HepG2 (cell line): ENCODE measurements around the gene ARHGAP26. TPM values are rescaled to one million over a fixed set of nuclear protein-coding genes. Genes with fewer than 3 reads are reported as not detected.

ENCODE experiments used
- ATAC-seq: fragments of 200-7000 bp; cut with Tn5 transposase; 3 replicates; pipeline ENCODE4 v1.9.1; 2020; ENCODE audit warnings: mild to moderate bottlenecking, moderate library complexity
- BruUV-seq: library from RNA; stranded (reverse); fragments of 400-500 nt; replicated peaks from 2 replicates; lab custom pipeline; 2021; lab: Mats Ljungman, UMichigan
- CTCF ChIA-PET: fragments of 300-600 bp; formaldehyde crosslinking; extraction: SDS; loops from one replicate; lab custom pipeline; 2021; ENCODE audit warnings: low total read pairs, inconsistent platforms, low intra/inter-chr PET ratio; lab: Yijun Ruan, JAX
- POLR2A ChIA-PET: fragments of 350-600 bp; sonication (Branson Sonifier 250); formaldehyde crosslinking; loops from one replicate; lab custom pipeline; 2020; ENCODE audit warnings: antibody characterized with exemption, inconsistent platforms; lab: Yijun Ruan, JAX
- DNase-seq: peaks from one replicate; pipeline ENCODE4 v3.0.0-alpha.2; 2015; ENCODE audit warnings: low spot score
- FAIRE-seq: peaks from 3 replicates; lab custom pipeline; 2011; peaks lifted over from hg19 to GRCh38; lab: Jason Lieb, UNC
- H2AFZ ChIP-seq: one replicate; pipeline ENCODE4 v1.6.1; 2011; ENCODE audit warnings: low read length, inconsistent platforms
- H3K27ac ChIP-seq: fragments of 300-600 bp; 3 replicates; pipeline ENCODE4 v1.8.0; 2011; ENCODE audit warnings: mixed run types, mild to moderate bottlenecking, mixed read lengths, low read length, inconsistent platforms; ENCODE audit not compliant: insufficient read depth; ENCODE audit errors: extremely low read length
- H3K27me3 ChIP-seq, 2 experiments: fragments of 200-600 bp in 1 of 2; 2 replicates in 1 of 2; 3 replicates in 1 of 2; pipeline versions ENCODE4 v1.6.0 to v1.8.0; 2011; ENCODE audit warnings: low read length in 2 of 2, mild to moderate bottlenecking in 2 of 2, moderate library complexity in 2 of 2, inconsistent platforms in 1 of 2; ENCODE audit not compliant: insufficient read depth in 2 of 2, control insufficient read depth in 1 of 2
- H3K36me3 ChIP-seq, 2 experiments: fragments of 200-600 bp in 1 of 2; replicated peaks in 1 of 2; 2 replicates in 1 of 2; 3 replicates in 1 of 2; pipeline versions ENCODE4 v1.5.1 to v1.8.0; 2011; ENCODE audit warnings: low read length in 2 of 2, inconsistent platforms in 1 of 2; ENCODE audit not compliant: insufficient read depth in 2 of 2, control insufficient read depth in 1 of 2
- H3K4me1 ChIP-seq: 2 replicates; pipeline ENCODE4 v1.5.1; 2012; ENCODE audit warnings: low read length, inconsistent platforms; ENCODE audit not compliant: insufficient read depth
- H3K4me2 ChIP-seq: 2 replicates; pipeline ENCODE4 v1.6.0; 2011; ENCODE audit warnings: low read depth, low read length, inconsistent platforms
- H3K4me3 ChIP-seq, 3 experiments: fragments of 200-600 bp in 1 of 3; sonication (generic), shearing (Covaris generic) in 1 of 3; replicated peaks in 1 of 3; 2 replicates each; pipeline ENCODE4 v1.5.1; 2011 to 2016; ENCODE audit warnings: low read length in 3 of 3, inconsistent platforms in 2 of 3, low read depth in 2 of 3, mild to moderate bottlenecking in 2 of 3, control low read depth in 1 of 3, mixed read lengths in 1 of 3; ENCODE audit not compliant: insufficient read depth in 1 of 3
- H3K79me2 ChIP-seq: one replicate; pipeline ENCODE4 v1.6.1; 2011; ENCODE audit warnings: low read length, inconsistent platforms; ENCODE audit not compliant: insufficient read depth
- H3K9ac ChIP-seq: 2 replicates; pipeline ENCODE4 v1.6.0; 2011; ENCODE audit warnings: mild to moderate bottlenecking, low read depth, low read length, inconsistent platforms; ENCODE audit not compliant: insufficient read depth
- H3K9me3 ChIP-seq: 2 replicates; pipeline ENCODE4 v1.5.1; 2012; ENCODE audit warnings: mild to moderate bottlenecking, low read length
- H4K20me1 ChIP-seq: 2 replicates; pipeline ENCODE4 v1.6.0; 2011; ENCODE audit warnings: inconsistent platforms, mild to moderate bottlenecking, low read length, moderate library complexity; ENCODE audit not compliant: insufficient read depth
- DNMT1 ChIP-seq: sonication (generic); formaldehyde crosslinking; IDR thresholded peaks from 2 replicates; pipeline ENCODE4 v1.5.1; 2020; ENCODE audit warnings: mild to moderate bottlenecking, missing genetic modification reagents
- ERF ChIP-seq: IDR thresholded peaks from 2 replicates; pipeline ENCODE4 v1.6.1; 2018; ENCODE audit warnings: missing biosample characterization, missing genetic modification reagents
- FIP1L1 ChIP-seq: fragments of 200-400 bp; formaldehyde crosslinking; IDR thresholded peaks from 2 replicates; pipeline ENCODE4 v1.6.1; 2018; ENCODE audit warnings: low read depth, mild to moderate bottlenecking, low read length, moderate library complexity, borderline replicate concordance; ENCODE audit not compliant: insufficient read depth
- FOXK2 ChIP-seq: fragments of 450-650 bp; IDR thresholded peaks from 2 replicates; pipeline ENCODE4 v1.6.1; 2016
- GMEB1 ChIP-seq: sonication (generic); formaldehyde crosslinking; IDR thresholded peaks from 2 replicates; pipeline ENCODE4 v1.5.1; 2020; ENCODE audit warnings: missing genetic modification reagents, mild to moderate bottlenecking, borderline replicate concordance
- JUND ChIP-seq: sonication (generic); formaldehyde crosslinking; IDR thresholded peaks from 2 replicates; pipeline ENCODE4 v1.8.0; 2022; ENCODE audit warnings: mild to moderate bottlenecking, missing genetic modification reagents
- NFYC ChIP-seq: IDR thresholded peaks from 2 replicates; pipeline ENCODE4 v1.6.1; 2016; ENCODE audit warnings: missing genetic modification reagents, missing compliant biosample characterization
- PITX1 ChIP-seq: sonication (generic); formaldehyde crosslinking; IDR thresholded peaks from 2 replicates; pipeline ENCODE4 v1.5.1; 2020; ENCODE audit warnings: mild to moderate bottlenecking, missing genetic modification reagents
- ZBTB25 ChIP-seq: IDR thresholded peaks from 2 replicates; pipeline ENCODE4 v1.6.1; 2018; ENCODE audit warnings: missing genetic modification reagents
- ZNF18 ChIP-seq: sonication (generic); formaldehyde crosslinking; IDR thresholded peaks from 2 replicates; pipeline ENCODE4 v1.8.0; 2022; ENCODE audit warnings: mild to moderate bottlenecking, missing genetic modification reagents; ENCODE audit not compliant: insufficient replicate concordance
- ZNF232 ChIP-seq: sonication (generic); formaldehyde crosslinking; IDR thresholded peaks from 2 replicates; pipeline ENCODE4 v1.4.0; 2020; ENCODE audit warnings: missing genetic modification reagents, borderline replicate concordance
- ZNF292 ChIP-seq: sonication (generic); formaldehyde crosslinking; IDR thresholded peaks from 2 replicates; pipeline ENCODE4 v1.8.1; 2022; ENCODE audit warnings: mild to moderate bottlenecking, low read depth, missing genetic modification reagents, borderline replicate concordance
- in situ Hi-C: cut with HindIII; loops from 2 replicates; pipeline ENCODE4 v1.10.0; 2017; ENCODE audit warnings: low pct_unique_long_range_greater_than_20kb; ENCODE audit not compliant: extremely low pct_ligation_motif_present
- intact Hi-C: fragments of 100-400 bp; cut with micrococcal nuclease; formaldehyde crosslinking; loops from one replicate; pipeline ENCODE4 v1.10.0; 2022; ENCODE audit not compliant: unreplicated experiment
- polyA plus RNA-seq, 8 experiments: library from polyadenylated mRNA; depleted of rRNA in 3 of 8; stranded (reverse) in 7 of 8; unstranded in 1 of 8; fragments of >200 nt; fragmentation: Illumina TruSeq in 4 of 8; extraction: Trizol in 4 of 8; gene quantifications; 2 replicates each; pipeline versions ENCODE4 v1.2.1 to v1.2.3, GENCODE V29; 2011 to 2016; ENCODE audit warnings: low read depth in 4 of 8, missing spikeins in 1 of 8, mixed read lengths in 1 of 8; ENCODE audit not compliant: insufficient read depth in 1 of 8
- total RNA-seq, 5 experiments: library from RNA; depleted of rRNA; stranded (reverse); fragments of >200 nt; fragmentation: Illumina TruSeq; extraction: Trizol; gene quantifications; 2 replicates each; pipeline ENCODE4 v1.2.3, GENCODE V29; 2016; ENCODE audit warnings: low read depth in 1 of 5
- TF ChIP-seq, protein P1 (sequence below): sonication (generic); formaldehyde crosslinking; IDR thresholded peaks from 2 replicates; pipeline ENCODE4 v1.4.0; 2020; ENCODE audit warnings: missing genetic modification reagents
- TF ChIP-seq, protein P2 (sequence below), 2 experiments: sonication (generic) in 1 of 2; formaldehyde crosslinking in 1 of 2; IDR thresholded peaks; 2 replicates each; pipeline versions ENCODE4 v1.4.0 to v1.6.1; 2018 to 2020; ENCODE audit warnings: missing genetic modification reagents in 2 of 2, borderline replicate concordance in 1 of 2, low read depth in 1 of 2, mild to moderate bottlenecking in 1 of 2, missing biosample characterization in 1 of 2

The ARHGAP26 gene
- total and polyA plus RNA-seq, 2 of the 13 experiments (the other 11 are each of a cell fraction or from before 2014, with no cell fraction given): 9.6 to 18.2 TPM

DNA sequence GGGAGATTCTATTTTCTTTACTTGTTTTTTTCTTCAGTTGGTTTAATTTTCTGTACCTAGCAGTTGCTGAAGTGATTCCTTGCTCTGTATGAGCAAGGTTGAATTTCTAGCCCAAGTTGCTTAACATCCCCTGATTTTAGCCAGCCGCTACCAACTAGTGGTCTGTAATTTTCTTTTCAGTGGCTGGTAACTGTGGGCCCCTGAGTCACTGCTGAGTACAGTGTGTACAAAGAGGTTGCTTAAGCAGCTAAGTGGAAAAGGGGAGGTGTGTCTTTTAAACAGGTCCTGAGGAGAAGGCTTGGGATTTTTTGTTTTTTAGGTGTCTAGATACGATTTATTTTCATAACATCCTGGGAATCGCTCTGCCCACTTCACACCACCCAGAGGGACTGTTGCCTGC is 378.6 kb downstream of the ARHGAP26 start (continued):
- TF ChIP-seq, protein P1, sequence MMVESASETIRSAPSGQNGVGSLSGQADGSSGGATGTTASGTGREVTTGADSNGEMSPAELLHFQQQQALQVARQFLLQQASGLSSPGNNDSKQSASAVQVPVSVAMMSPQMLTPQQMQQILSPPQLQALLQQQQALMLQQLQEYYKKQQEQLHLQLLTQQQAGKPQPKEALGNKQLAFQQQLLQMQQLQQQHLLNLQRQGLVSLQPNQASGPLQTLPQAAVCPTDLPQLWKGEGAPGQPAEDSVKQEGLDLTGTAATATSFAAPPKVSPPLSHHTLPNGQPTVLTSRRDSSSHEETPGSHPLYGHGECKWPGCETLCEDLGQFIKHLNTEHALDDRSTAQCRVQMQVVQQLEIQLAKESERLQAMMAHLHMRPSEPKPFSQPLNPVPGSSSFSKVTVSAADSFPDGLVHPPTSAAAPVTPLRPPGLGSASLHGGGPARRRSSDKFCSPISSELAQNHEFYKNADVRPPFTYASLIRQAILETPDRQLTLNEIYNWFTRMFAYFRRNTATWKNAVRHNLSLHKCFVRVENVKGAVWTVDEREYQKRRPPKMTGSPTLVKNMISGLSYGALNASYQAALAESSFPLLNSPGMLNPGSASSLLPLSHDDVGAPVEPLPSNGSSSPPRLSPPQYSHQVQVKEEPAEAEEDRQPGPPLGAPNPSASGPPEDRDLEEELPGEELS (CRISPR knock-in tag): no peak
- TF ChIP-seq ERF (CRISPR knock-in tag) (no peak), FOXK2 (no peak), JUND (CRISPR knock-in tag) (no peak), PITX1 (CRISPR knock-in tag) (no peak), NFYC (no peak), ZNF18 (CRISPR knock-in tag) (no peak), ZNF232 (no peak), ZNF292 (no peak), ZBTB25 (CRISPR knock-in tag) (no peak)

DNA sequence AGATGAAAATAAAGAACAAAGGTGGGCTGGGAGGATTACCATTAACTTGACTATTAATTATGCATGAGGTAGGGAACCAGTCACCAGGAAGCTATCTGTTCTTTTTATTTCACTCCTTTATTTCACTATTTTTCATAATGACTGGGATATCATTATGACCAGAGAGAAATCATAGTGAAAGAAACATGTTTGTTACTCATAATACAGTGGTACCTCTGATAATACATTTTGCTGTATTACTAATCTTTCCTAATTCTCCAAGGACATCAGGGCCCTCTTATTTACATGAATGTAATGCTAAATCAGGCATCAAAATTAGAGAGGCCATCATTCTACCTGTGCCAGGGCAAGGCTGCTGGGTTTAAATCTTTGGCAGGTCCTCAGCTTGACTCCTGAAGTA is 379.6 kb downstream of the ARHGAP26 start:
- in situ Hi-C loops: no loop called here
- no peak overlapping the region for H3K27ac ChIP-seq
- FAIRE-seq: no peak
- no TSS peak for BruUV-seq
- no peak overlapping the region for H2AFZ ChIP-seq
- no peaks in the 10 kb centered on the region for H3K4me1 ChIP-seq
- no peak overlapping the region for H3K4me2 ChIP-seq
- peaks cover 8 to 29% of the 10 kb centered on the region in 2 experiments; a peak in 4 of 5 replicates for H3K36me3 ChIP-seq
- ATAC-seq: no peak
- no peak overlapping the region for H3K4me3 ChIP-seq
- H3K27me3 ChIP-seq: no peaks in the 10 kb centered on the region
- H3K9me3 ChIP-seq: no peaks in the 10 kb centered on the region
- intact Hi-C loops: no loop called here
- DNase-seq: no peak
- ChIA-PET CTCF (no interaction called here), POLR2A (no interaction called here)
- no peak overlapping the region for H3K9ac ChIP-seq
- H3K79me2 ChIP-seq: no peaks in the 10 kb centered on the region
- H4K20me1 ChIP-seq: no peaks in the 10 kb centered on the region
- TF ChIP-seq GMEB1 (CRISPR knock-in tag): no peak
- TF ChIP-seq FIP1L1: no peak
- TF ChIP-seq, protein P2, sequence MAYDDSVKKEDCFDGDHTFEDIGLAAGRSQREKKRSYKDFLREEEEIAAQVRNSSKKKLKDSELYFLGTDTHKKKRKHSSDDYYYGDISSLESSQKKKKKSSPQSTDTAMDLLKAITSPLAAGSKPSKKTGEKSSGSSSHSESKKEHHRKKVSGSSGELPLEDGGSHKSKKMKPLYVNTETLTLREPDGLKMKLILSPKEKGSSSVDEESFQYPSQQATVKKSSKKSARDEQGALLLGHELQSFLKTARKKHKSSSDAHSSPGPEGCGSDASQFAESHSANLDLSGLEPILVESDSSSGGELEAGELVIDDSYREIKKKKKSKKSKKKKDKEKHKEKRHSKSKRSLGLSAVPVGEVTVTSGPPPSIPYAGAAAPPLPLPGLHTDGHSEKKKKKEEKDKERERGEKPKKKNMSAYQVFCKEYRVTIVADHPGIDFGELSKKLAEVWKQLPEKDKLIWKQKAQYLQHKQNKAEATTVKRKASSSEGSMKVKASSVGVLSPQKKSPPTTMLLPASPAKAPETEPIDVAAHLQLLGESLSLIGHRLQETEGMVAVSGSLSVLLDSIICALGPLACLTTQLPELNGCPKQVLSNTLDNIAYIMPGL (CRISPR knock-in tag; IDR thresholded peaks at IDR 0.05; ENCODE audit: borderline replicate concordance in 1 of 2, low read depth in 1 of 2): no peak
- TF ChIP-seq DNMT1 (CRISPR knock-in tag): no peak
